Measurements from ENCODE around the gene TGFBRAP1. TPM values are rescaled to one million over a fixed set of nuclear protein-coding genes. Genes with fewer than 3 reads are reported as not detected.

The TGFBRAP1 gene
- total and polyA plus RNA-seq, 7 donors: 4.8 to 24.6 (median 17.4) TPM

DNA sequence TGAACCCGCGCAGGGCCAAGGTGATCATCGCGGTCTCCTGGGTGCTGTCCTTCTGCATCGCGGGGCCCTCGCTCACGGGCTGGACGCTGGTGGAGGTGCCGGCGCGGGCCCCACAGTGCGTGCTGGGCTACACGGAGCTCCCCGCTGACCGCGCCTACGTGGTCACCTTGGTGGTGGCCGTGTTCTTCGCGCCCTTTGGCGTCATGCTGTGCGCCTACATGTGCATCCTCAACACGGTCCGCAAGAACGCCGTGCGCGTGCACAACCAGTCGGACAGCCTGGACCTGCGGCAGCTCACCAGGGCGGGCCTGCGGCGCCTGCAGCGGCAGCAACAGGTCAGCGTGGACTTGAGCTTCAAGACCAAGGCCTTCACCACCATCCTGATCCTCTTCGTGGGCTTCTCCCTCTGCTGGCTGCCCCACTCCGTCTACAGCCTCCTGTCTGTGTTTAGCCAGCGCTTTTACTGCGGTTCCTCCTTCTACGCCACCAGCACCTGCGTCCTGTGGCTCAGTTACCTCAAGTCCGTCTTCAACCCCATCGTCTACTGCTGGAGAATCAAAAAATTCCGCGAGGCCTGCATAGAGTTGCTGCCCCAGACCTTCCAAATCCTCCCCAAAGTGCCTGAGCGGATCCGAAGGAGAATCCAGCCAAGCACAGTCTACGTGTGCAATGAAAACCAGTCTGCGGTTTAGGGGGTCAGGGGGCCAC lies 87.1 kb downstream of the TGFBRAP1 start:
- Histone ChIP-seq H3K27me3 (no peaks in the 10 kb centered on the region), H3K4me1 (no peaks in the 10 kb centered on the region), H3K36me3 (no peaks in the 10 kb centered on the region), H3K27ac (no peak overlapping the region), H3K9me3 (no peaks in the 10 kb centered on the region), H3K4me3 (no peak overlapping the region)
- 96 to 97% methylated on average over 50 of the region's 50 CpGs for WGBS, 2 donors
- intact Hi-C loops (cut with DNase I): no loop called here
- no peak for DNase-seq
- TF ChIP-seq EP300 (IDR thresholded peaks at IDR 0.05) (no peak), POLR2AphosphoS5 (IDR thresholded peaks at IDR 0.05) (no peak), POLR2A (IDR thresholded peaks at IDR 0.05) (no peak), CTCF (IDR thresholded peaks at IDR 0.05) (no peak)

GRCh38 chr2:105241443-105241842 lies 88.1 kb downstream of the TGFBRAP1 start, which contains the start of gene GPR45:
Gene GPR45, plus strand, starts transcription at chr2:105241743. Its CDS starts 116 bp downstream, at chr2:105241859.
- Histone ChIP-seq H3K27me3 (peaks cover 0 to 3% (median 0%) of the 10 kb centered on the region in 3 donors), H3K27ac (no peak within 1 kb of the TSS), H3K9me3 (no peaks in the 10 kb centered on the region), H3K36me3 (no peaks in the 10 kb centered on the region), H3K4me3 (no peak within 1 kb of the TSS), H3K4me1 (no peaks in the 10 kb centered on the region)
- 91 to 94% methylated on average over 10 of the region's 10 CpGs for WGBS, 2 donors
- intact Hi-C loops (cut with DNase I): no loop called here
- TF ChIP-seq EP300 (IDR thresholded peaks at IDR 0.05) (no peak), POLR2AphosphoS5 (IDR thresholded peaks at IDR 0.05) (no peak), CTCF (IDR thresholded peaks at IDR 0.05) (no peak), POLR2A (IDR thresholded peaks at IDR 0.05) (no peak)
- DNase-seq: no peak

DNA sequence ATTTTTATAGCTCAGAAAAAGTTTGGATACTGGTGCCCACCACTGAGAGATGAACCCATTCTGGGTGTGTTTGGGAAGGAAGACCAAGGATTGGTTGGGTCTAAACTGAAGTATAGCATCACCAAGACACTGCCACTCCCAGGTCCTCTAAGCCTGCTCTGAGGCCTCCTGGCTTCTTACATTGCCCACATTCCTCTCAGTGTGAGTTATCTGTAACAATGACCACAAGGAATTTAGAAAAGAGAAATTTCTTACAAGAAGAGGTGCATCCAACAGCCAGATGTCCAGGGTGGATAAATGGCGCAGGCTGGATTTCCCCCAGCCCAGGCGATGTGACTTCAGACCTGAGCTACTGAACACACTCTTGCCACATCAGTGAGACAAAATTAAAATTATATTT lies 89.6 kb downstream of the TGFBRAP1 start:
- Histone ChIP-seq H3K27ac (no peak overlapping the region), H3K9me3 (no peaks in the 10 kb centered on the region), H3K36me3 (no peaks in the 10 kb centered on the region), H3K4me1 (peaks cover 0 to 9% (median 0%) of the 10 kb centered on the region in 4 donors), H3K4me3 (no peak overlapping the region), H3K27me3 (peaks cover 0 to 6% (median 0%) of the 10 kb centered on the region in 3 donors)
- DNase-seq: no peak
- TF ChIP-seq POLR2A (IDR thresholded peaks at IDR 0.05) (no peak), POLR2AphosphoS5 (IDR thresholded peaks at IDR 0.05) (no peak)
- WGBS, 2 donors: 94 to 95% methylated on average over 2 of the region's 2 CpGs
- intact Hi-C loops (cut with DNase I): no loop called here

- no peak for DNase-seq
- H3K36me3 ChIP-seq: no peaks in the 10 kb centered on the region
- H3K4me1 ChIP-seq: peaks cover 0 to 9% (median 0%) of the 10 kb centered on the region in 4 donors
- intact Hi-C loops (cut with DNase I): loop anchor here (1.0 kb wide), 1 partner anchor 124 kb away; no protein-coding TSS in a partner anchor
- TF ChIP-seq CTCF (IDR thresholded peaks at IDR 0.05) (no peak), EP300 (IDR thresholded peaks at IDR 0.05) (no peak), POLR2A (IDR thresholded peaks at IDR 0.05) (no peak), POLR2AphosphoS5 (IDR thresholded peaks at IDR 0.05) (no peak)
- no peak overlapping the region for H3K4me3 ChIP-seq
- H3K27ac ChIP-seq: no peak overlapping the region
- peaks cover 0 to 10% (median 0%) of the 10 kb centered on the region in 3 donors for H3K27me3 ChIP-seq
- 82 to 83% methylated on average over 14 of the region's 14 CpGs for WGBS, 2 donors
- no peaks in the 10 kb centered on the region for H3K9me3 ChIP-seq
Observed at GRCh38 chr2:105238664-105239240, 90.8 kb downstream of the TGFBRAP1 start.

DNA sequence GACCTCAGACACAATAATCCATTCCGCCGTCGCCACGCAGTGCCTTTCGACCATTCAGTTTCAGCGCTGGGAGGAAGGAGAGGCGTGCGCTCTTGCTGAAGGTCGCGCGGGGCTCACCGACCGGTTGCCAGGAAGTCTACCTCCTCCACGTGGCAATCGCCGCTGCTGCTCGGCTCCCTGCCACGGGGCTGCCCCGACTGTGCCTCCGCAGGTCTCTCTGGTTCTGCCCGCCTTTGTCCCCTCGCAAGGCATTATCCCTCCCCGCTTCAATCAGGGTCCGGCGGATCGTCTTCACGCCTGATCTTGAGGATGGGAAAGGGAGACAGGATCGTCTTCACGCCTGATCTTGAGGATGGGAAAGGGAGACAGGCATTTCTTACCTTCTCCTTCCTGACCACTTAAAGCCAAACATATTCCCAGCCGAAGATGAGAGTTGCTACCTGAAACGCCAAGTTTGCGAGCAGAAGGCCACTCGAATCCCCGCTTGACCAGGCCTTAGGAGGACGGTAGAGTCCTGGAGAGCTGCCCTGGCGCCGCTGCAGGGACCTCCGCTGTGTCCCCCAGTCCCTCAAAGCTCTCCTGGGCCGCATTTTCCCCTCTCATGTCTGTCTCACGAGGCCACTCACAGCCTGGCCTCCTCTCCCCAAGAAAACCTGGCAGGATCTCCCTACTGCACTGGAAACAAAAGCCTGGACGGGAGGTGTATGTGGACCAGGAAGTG lies 92.3 kb downstream of the TGFBRAP1 start:
- Histone ChIP-seq H3K4me1 (peaks cover 0 to 9% (median 0%) of the 10 kb centered on the region in 4 donors), H3K9me3 (no peaks in the 10 kb centered on the region), H3K4me3 (no peak overlapping the region), H3K36me3 (no peaks in the 10 kb centered on the region), H3K27me3 (peaks cover 0 to 12% (median 0%) of the 10 kb centered on the region in 3 donors), H3K27ac (no peak overlapping the region)
- intact Hi-C loops (cut with DNase I): no loop called here
- WGBS, 2 donors: 63 to 74% methylated on average over 41 of the region's 41 CpGs
- TF ChIP-seq CTCF (IDR thresholded peaks at IDR 0.05): no peak
- TF ChIP-seq POLR2A (IDR thresholded peaks at IDR 0.05): no peak
- no peak for TF ChIP-seq POLR2AphosphoS5 (IDR thresholded peaks at IDR 0.05)
- TF ChIP-seq EP300 (IDR thresholded peaks at IDR 0.05): no peak
- DNase-seq: no peak
